Panc1 (cell line): ENCODE results near the gene CETP. TPM values are rescaled to one million over a fixed set of nuclear protein-coding genes. Genes with fewer than 3 reads are reported as not detected.

ENCODE experiments used
- ATAC-seq: fragments of 200-7000 bp; cut with Tn5 transposase; 2 replicates; pipeline ENCODE4 v1.9.1; 2020; ENCODE audit warnings: mild to moderate bottlenecking, moderate library complexity
- BruUV-seq: library from RNA; stranded (reverse); fragments of 400-500 nt; replicated peaks from 2 replicates; lab custom pipeline; 2021; lab: Mats Ljungman, UMichigan
- CTCF ChIA-PET: fragments of 300-600 bp; sonication (Branson Sonifier 250); formaldehyde crosslinking; loops from one replicate; lab custom pipeline; 2022; ENCODE audit warnings: antibody characterized with exemption; lab: Charles Lee
- POLR2A ChIA-PET: fragments of 300-600 bp; sonication (Branson Sonifier 250); formaldehyde crosslinking; loops from one replicate; lab custom pipeline; 2022; ENCODE audit warnings: antibody characterized with exemption; lab: Charles Lee
- DNase-seq: peaks from one replicate; pipeline ENCODE4 v3.0.0-alpha.2; 2010; ENCODE audit warnings: low read depth, low spot score
- H3K27ac ChIP-seq: 2 replicates; pipeline ENCODE4 v1.5.1; 2011; ENCODE audit warnings: mild to moderate bottlenecking, low read length, inconsistent platforms
- H3K27me3 ChIP-seq: fragments of 200-500 bp; sonication (Bioruptor generic); 2 replicates; pipeline ENCODE4 v1.6.0; 2014; ENCODE audit warnings: low read length, inconsistent platforms; ENCODE audit not compliant: control insufficient read depth, insufficient read depth
- H3K36me3 ChIP-seq: fragments of 200-500 bp; sonication (Bioruptor generic); 2 replicates; pipeline ENCODE4 v1.5.1; 2014; ENCODE audit warnings: inconsistent platforms, mild to moderate bottlenecking, low read length, moderate library complexity; ENCODE audit not compliant: control insufficient read depth, insufficient read depth
- H3K4me1 ChIP-seq: 2 replicates; pipeline ENCODE4 v1.5.1; 2011; ENCODE audit warnings: inconsistent platforms, mild to moderate bottlenecking, low read length, moderate library complexity; ENCODE audit not compliant: control insufficient read depth, insufficient read depth
- H3K4me3 ChIP-seq, 2 experiments: 2 replicates each; pipeline ENCODE4 v1.5.1; 2011 to 2012; ENCODE audit warnings: low read depth in 2 of 2, low read length in 2 of 2, mild to moderate bottlenecking in 2 of 2, inconsistent platforms in 1 of 2, moderate library complexity in 1 of 2
- H3K9me3 ChIP-seq: fragments of 200-500 bp; sonication (Bioruptor generic); 2 replicates; pipeline ENCODE4 v1.5.1; 2014; ENCODE audit warnings: low read depth, mild to moderate bottlenecking, inconsistent platforms, low read length, moderate library complexity; ENCODE audit not compliant: control insufficient read depth, insufficient read depth
- CTCF ChIP-seq: fragments of 450-650 bp; IDR thresholded peaks from 2 replicates; pipeline ENCODE4 v1.5.1; 2017; ENCODE audit warnings: mild to moderate bottlenecking
- POLR2AphosphoS5 ChIP-seq: IDR thresholded peaks from 2 replicates; pipeline ENCODE4 v1.6.1; 2012; ENCODE audit warnings: mild to moderate bottlenecking, low read depth, low read length, moderate library complexity
- REST ChIP-seq, 2 experiments: IDR thresholded peaks; 2 replicates each; pipeline ENCODE4 v1.6.1; 2011 to 2012; ENCODE audit warnings: low read depth in 2 of 2, control low read depth in 1 of 2, low read length in 1 of 2, mild to moderate bottlenecking in 1 of 2, moderate library complexity in 1 of 2; ENCODE audit not compliant: insufficient read depth in 1 of 2
- SIN3A ChIP-seq: IDR thresholded peaks from 2 replicates; pipeline ENCODE4 v1.6.1; 2012; ENCODE audit warnings: low read depth, mild to moderate bottlenecking, low read length, moderate library complexity, borderline replicate concordance; ENCODE audit not compliant: insufficient read depth
- TCF7L2 ChIP-seq: IDR thresholded peaks from 2 replicates; pipeline ENCODE4 v1.6.1; 2011; ENCODE audit warnings: mild to moderate bottlenecking, low read depth, low read length, inconsistent platforms
- in situ Hi-C: cut with HindIII; loops from 2 replicates; pipeline ENCODE4 v1.10.0; 2016; ENCODE audit warnings: low sequenced_read_pairs, low pct_unique_long_range_greater_than_20kb
- intact Hi-C: fragments of 100-400 bp; cut with micrococcal nuclease; formaldehyde crosslinking; loops from one replicate; pipeline ENCODE4 v1.10.0; 2022; ENCODE audit not compliant: unreplicated experiment
- total RNA-seq: library from RNA; stranded (reverse); gene quantifications from one replicate; pipeline ENCODE4 v1.2.1, GENCODE V29; 2021; ENCODE audit not compliant: unreplicated experiment

CETP gene
- total RNA-seq, 1 experiment from 2014 or later: not detected

- Histone ChIP-seq H3K4me3 (no peak overlapping the region), H3K27me3 (no peaks in the 10 kb centered on the region), H3K9me3 (no peaks in the 10 kb centered on the region), H3K4me1 (peaks cover 4% of the 10 kb centered on the region; the same call in 1 of the 2 replicates), H3K36me3 (peaks cover 2% of the 10 kb centered on the region; the same call in 1 of the 2 replicates), H3K27ac (no peak overlapping the region)
- BruUV-seq: no TSS peak
- CTCF ChIA-PET: no interaction called here
- intact Hi-C loops (no loop called here), in situ Hi-C loops (no loop called here)
- TF ChIP-seq SIN3A (no peak), CTCF (no peak), TCF7L2 (no peak), POLR2AphosphoS5 (no peak), REST (IDR thresholded peaks at IDR 0.05; ENCODE audit: insufficient read depth in 1 of 2, low read depth in 2 of 2, low read length in 1 of 2) (no peak)
- ATAC-seq: no peak
- POLR2A ChIA-PET: no interaction called here
- DNase-seq: no peak
Observed at GRCh38 chr16:56927471-56927870, 34.3 kb upstream of the CETP start.

GRCh38 chr16:56929639-56930038 is 32.1 kb upstream of the CETP start:
- Histone ChIP-seq H3K27me3 (no peaks in the 10 kb centered on the region), H3K4me1 (peaks cover 4% of the 10 kb centered on the region), H3K27ac (no peak overlapping the region), H3K4me3 (no peak overlapping the region), H3K36me3 (peaks cover 2% of the 10 kb centered on the region; the same call in 1 of the 2 replicates), H3K9me3 (no peaks in the 10 kb centered on the region)
- CTCF ChIA-PET: no interaction called here
- ATAC-seq: no peak
- POLR2A ChIA-PET: no interaction called here
- in situ Hi-C loops (no loop called here), intact Hi-C loops (loop anchor here (10.0 kb wide), 1 partner anchor 55 kb away; no protein-coding TSS in a partner anchor)
- TF ChIP-seq SIN3A: no peak
- no peak for TF ChIP-seq CTCF
- no peak for TF ChIP-seq POLR2AphosphoS5
- TF ChIP-seq TCF7L2: no peak
- no peak for TF ChIP-seq REST (IDR thresholded peaks at IDR 0.05; ENCODE audit: insufficient read depth in 1 of 2, low read depth in 2 of 2, low read length in 1 of 2)
- BruUV-seq: no TSS peak
- no peak for DNase-seq
